ENCODE measurements around the gene CEP120. TPM values are rescaled to one million over a fixed set of nuclear protein-coding genes. Genes with fewer than 3 reads are reported as not detected.

CEP120 gene
- total and polyA plus RNA-seq, 4 experiments from 2014 or later, result 18.8 to 70.1 (median 50.5) TPM

DNA sequence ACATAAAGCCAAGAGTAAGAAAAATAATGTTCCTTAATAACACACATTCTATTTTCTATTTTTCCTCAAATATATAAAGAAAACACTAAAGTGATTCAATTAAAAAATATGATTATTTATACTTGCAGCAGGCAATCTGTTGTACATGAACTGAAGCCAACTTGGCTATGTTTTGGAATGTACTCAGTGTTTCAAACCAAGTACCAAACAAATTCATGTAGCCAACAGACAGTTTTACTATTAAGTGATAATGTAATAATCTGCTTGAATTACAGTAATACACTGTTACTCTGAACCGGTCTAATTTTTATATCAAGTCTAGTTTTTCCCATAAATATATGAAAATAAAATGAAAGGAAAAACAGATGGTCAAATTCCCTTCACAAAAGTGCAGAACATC is 58.0 kb downstream of the CEP120 start:
- Histone ChIP-seq H3K9me3 (ENCODE audit: control insufficient read depth in 1 of 2, low read length in 2 of 2) (no peaks in the 10 kb centered on the region), H3K4me1 (ENCODE audit: insufficient read depth, low read length) (no peaks in the 10 kb centered on the region), H3K27ac (ENCODE audit: low read depth, low read length) (no peak overlapping the region), H3K36me3 (ENCODE audit: insufficient read depth, low read length) (peaks cover 32% of the 10 kb centered on the region), H3K4me3 (ENCODE audit: low read length in 2 of 2) (no peak overlapping the region), H3K27me3 (ENCODE audit: insufficient read depth, low read length) (no peaks in the 10 kb centered on the region)
- no peak overlapping the region for H3K4me3 Mint-ChIP-seq
- DNase-seq, result no peak
- no peak overlapping the region for H3K27ac Mint-ChIP-seq
- no peaks in the 10 kb centered on the region for H3K27me3 Mint-ChIP-seq
- ChIA-PET CTCF (ENCODE audit: partially characterized antibody) (no interaction called here), POLR2A (ENCODE audit: partially characterized antibody) (no interaction called here)
- H3K4me1 Mint-ChIP-seq, result peaks cover 0 to 7% (median 2%) of the 10 kb centered on the region in 4 donors
- no peaks in the 10 kb centered on the region for H3K9me3 Mint-ChIP-seq
- intact Hi-C loops (cut with micrococcal nuclease), result loop anchor here (5.0 kb wide), 1 partner anchor 468 kb away; no protein-coding TSS in a partner anchor
- H3K36me3 Mint-ChIP-seq, result peaks cover 45 to 71% of the 10 kb centered on the region in 2 donors

DNA sequence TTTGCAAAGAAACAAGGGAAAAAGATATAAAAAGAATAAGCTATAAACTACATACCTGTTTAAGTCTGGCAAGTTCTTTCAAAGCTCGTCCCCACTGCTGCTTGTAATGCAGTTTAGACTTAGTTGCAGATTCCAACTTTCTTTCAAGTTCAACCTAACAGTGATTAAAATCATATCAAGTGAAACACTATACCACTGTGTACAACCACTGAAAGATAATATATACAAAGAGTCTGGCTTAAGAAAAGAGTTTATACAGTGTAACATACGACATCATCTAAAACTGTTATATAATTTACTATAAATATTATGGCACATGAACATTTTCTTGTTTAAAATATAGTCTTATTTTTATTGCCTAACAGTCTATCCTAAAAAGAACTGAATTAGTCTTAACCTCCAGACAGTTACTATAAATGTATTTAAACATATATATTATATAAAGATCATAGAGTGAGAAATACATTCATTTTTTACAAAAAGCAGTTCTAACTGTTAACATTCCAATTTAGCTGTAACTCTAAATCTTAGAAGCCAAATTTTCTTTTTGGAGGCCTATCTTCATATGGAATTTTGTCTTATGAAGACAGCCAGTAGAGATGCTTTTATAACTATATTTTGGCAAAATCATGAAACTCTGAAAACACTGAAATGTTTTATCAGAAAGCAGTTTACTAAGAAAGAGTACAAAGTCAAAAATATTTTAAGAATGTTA is 58.6 kb downstream of the CEP120 start:
- Histone ChIP-seq H3K27me3 (ENCODE audit: insufficient read depth, low read length) (no peaks in the 10 kb centered on the region), H3K36me3 (ENCODE audit: insufficient read depth, low read length) (peaks cover 32% of the 10 kb centered on the region), H3K9me3 (ENCODE audit: control insufficient read depth in 1 of 2, low read length in 2 of 2) (no peaks in the 10 kb centered on the region), H3K27ac (ENCODE audit: low read depth, low read length) (no peak overlapping the region), H3K4me1 (ENCODE audit: insufficient read depth, low read length) (no peaks in the 10 kb centered on the region), H3K4me3 (ENCODE audit: low read length in 2 of 2) (no peak overlapping the region)
- H3K36me3 Mint-ChIP-seq, result peaks cover 48 to 71% of the 10 kb centered on the region in 2 donors
- intact Hi-C loops (cut with micrococcal nuclease), result loop anchor here (5.0 kb wide), 1 partner anchor 467 kb away; no protein-coding TSS in a partner anchor
- ChIA-PET POLR2A (ENCODE audit: partially characterized antibody) (no interaction called here), CTCF (ENCODE audit: partially characterized antibody) (no interaction called here)
- no peak overlapping the region for H3K27ac Mint-ChIP-seq
- H3K4me3 Mint-ChIP-seq, result no peak overlapping the region
- H3K9me3 Mint-ChIP-seq, result no peaks in the 10 kb centered on the region
- peaks cover 0 to 3% (median 2%) of the 10 kb centered on the region in 4 donors for H3K4me1 Mint-ChIP-seq
- no peaks in the 10 kb centered on the region for H3K27me3 Mint-ChIP-seq
- no peak for DNase-seq

GRCh38 chr5:123360910-123361309 is 62.3 kb downstream of the CEP120 start:
- H3K4me3 ChIP-seq (ENCODE audit: low read length in 2 of 2), result no peak overlapping the region
- Mint-ChIP-seq H3K4me1 (peaks cover 0 to 2% (median 0%) of the 10 kb centered on the region in 4 donors), H3K36me3 (peaks cover 69 to 70% of the 10 kb centered on the region in 2 donors), H3K9me3 (peaks cover 0 to 8% (median 2%) of the 10 kb centered on the region in 8 donors), H3K4me3 (no peak overlapping the region), H3K27me3 (no peaks in the 10 kb centered on the region), H3K27ac (no peak overlapping the region)
- no peaks in the 10 kb centered on the region for H3K27me3 ChIP-seq (ENCODE audit: insufficient read depth, low read length)
- ChIA-PET CTCF (ENCODE audit: partially characterized antibody) (interaction anchor here (1.6 kb wide), 1 partner anchor 9 kb away, joined by 4 read pairs; no protein-coding TSS in a partner anchor), POLR2A (ENCODE audit: partially characterized antibody) (no interaction called here)
- peaks cover 44% of the 10 kb centered on the region for H3K36me3 ChIP-seq (ENCODE audit: insufficient read depth, low read length)
- intact Hi-C loops (cut with micrococcal nuclease), result no loop called here
- H3K4me1 ChIP-seq (ENCODE audit: insufficient read depth, low read length), result no peaks in the 10 kb centered on the region
- DNase-seq, result no peak
- H3K9me3 ChIP-seq (ENCODE audit: control insufficient read depth in 1 of 2, low read length in 2 of 2), result no peaks in the 10 kb centered on the region
- H3K27ac ChIP-seq (ENCODE audit: low read depth, low read length), result no peak overlapping the region

DNA sequence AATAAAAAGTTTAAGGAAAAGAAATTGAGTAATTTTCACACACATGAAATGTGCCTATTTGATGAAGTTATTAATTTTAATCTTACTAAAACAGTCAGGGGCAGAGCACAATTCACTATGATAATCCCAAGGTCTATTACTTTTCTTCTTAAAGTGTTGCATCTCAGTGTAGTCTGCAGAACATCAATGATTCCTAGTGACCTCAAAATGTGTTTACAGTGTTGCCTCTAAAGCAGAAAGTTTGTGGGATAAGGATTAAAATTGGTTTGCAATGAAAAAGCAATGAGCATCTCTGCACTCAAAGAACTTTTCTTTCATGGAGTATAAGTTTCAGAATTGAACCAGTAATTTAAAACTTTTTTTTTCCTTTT is 63.0 kb downstream of the CEP120 start:
- Mint-ChIP-seq H3K4me1 (peaks cover 0 to 2% (median 0%) of the 10 kb centered on the region in 4 donors), H3K27me3 (no peaks in the 10 kb centered on the region), H3K36me3 (peaks cover 64 to 73% of the 10 kb centered on the region in 2 donors), H3K27ac (no peak overlapping the region), H3K9me3 (peaks cover 0 to 8% (median 2%) of the 10 kb centered on the region in 8 donors), H3K4me3 (no peak overlapping the region)
- POLR2A ChIA-PET (ENCODE audit: partially characterized antibody), result no interaction called here
- Histone ChIP-seq H3K4me1 (ENCODE audit: insufficient read depth, low read length) (no peaks in the 10 kb centered on the region), H3K27ac (ENCODE audit: low read depth, low read length) (no peak overlapping the region), H3K9me3 (ENCODE audit: control insufficient read depth in 1 of 2, low read length in 2 of 2) (no peaks in the 10 kb centered on the region), H3K27me3 (ENCODE audit: insufficient read depth, low read length) (no peaks in the 10 kb centered on the region), H3K36me3 (ENCODE audit: insufficient read depth, low read length) (peaks cover 39% of the 10 kb centered on the region), H3K4me3 (ENCODE audit: low read length in 2 of 2) (no peak overlapping the region)
- DNase-seq, result no peak
- CTCF ChIA-PET (ENCODE audit: partially characterized antibody), result no interaction called here
- intact Hi-C loops (cut with micrococcal nuclease), result no loop called here

- H3K36me3 ChIP-seq (ENCODE audit: insufficient read depth, low read length), result peaks cover 38% of the 10 kb centered on the region
- H3K27ac ChIP-seq (ENCODE audit: low read depth, low read length), result no peak overlapping the region
- no peaks in the 10 kb centered on the region for H3K9me3 ChIP-seq (ENCODE audit: control insufficient read depth in 1 of 2, low read length in 2 of 2)
- H3K9me3 Mint-ChIP-seq, result peaks cover 0 to 8% (median 2%) of the 10 kb centered on the region in 8 donors
- no peaks in the 10 kb centered on the region for H3K4me1 ChIP-seq (ENCODE audit: insufficient read depth, low read length)
- H3K4me1 Mint-ChIP-seq, result peaks cover 0 to 2% (median 0%) of the 10 kb centered on the region in 4 donors
- no peak overlapping the region for H3K4me3 ChIP-seq (ENCODE audit: low read length in 2 of 2)
- no peak for DNase-seq
- peaks cover 63 to 74% of the 10 kb centered on the region in 2 donors for H3K36me3 Mint-ChIP-seq
- no peaks in the 10 kb centered on the region for H3K27me3 ChIP-seq (ENCODE audit: insufficient read depth, low read length)
- intact Hi-C loops (cut with micrococcal nuclease), result no loop called here
- no peak overlapping the region for H3K4me3 Mint-ChIP-seq
- CTCF ChIA-PET (ENCODE audit: partially characterized antibody), result no interaction called here
- POLR2A ChIA-PET (ENCODE audit: partially characterized antibody), result no interaction called here
- H3K27me3 Mint-ChIP-seq, result no peaks in the 10 kb centered on the region
- H3K27ac Mint-ChIP-seq, result no peak overlapping the region
Observed at GRCh38 chr5:123359454-123360200, 63.6 kb downstream of the CEP120 start.

DNA sequence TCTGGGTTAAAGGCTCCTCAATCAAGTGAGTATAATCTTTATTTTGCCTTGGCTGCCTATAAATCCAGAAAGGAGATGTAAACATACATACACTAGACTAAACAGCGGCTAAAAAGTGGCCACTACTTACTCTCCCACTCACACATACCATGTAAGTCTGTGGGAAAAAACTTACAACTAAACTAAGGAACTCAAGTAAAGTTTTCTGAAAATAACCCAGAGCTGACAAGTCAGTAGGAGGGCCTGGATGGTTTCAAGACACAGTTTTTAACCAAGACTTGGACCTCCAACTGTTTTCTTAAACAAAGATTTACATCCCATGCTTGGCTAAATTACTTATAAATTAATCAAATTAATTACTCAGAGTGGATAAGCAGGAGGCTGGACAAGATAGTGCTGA is 64.5 kb downstream of the CEP120 start:
- Histone ChIP-seq H3K4me3 (ENCODE audit: low read length in 2 of 2) (no peak overlapping the region), H3K36me3 (ENCODE audit: insufficient read depth, low read length) (peaks cover 37% of the 10 kb centered on the region), H3K27ac (ENCODE audit: low read depth, low read length) (no peak overlapping the region), H3K9me3 (ENCODE audit: control insufficient read depth in 1 of 2, low read length in 2 of 2) (no peaks in the 10 kb centered on the region), H3K27me3 (ENCODE audit: insufficient read depth, low read length) (no peaks in the 10 kb centered on the region), H3K4me1 (ENCODE audit: insufficient read depth, low read length) (no peaks in the 10 kb centered on the region)
- ChIA-PET POLR2A (ENCODE audit: partially characterized antibody) (no interaction called here), CTCF (ENCODE audit: partially characterized antibody) (no interaction called here)
- H3K9me3 Mint-ChIP-seq, result peaks cover 0 to 8% (median 2%) of the 10 kb centered on the region in 8 donors
- H3K4me3 Mint-ChIP-seq, result no peak overlapping the region
- peaks cover 0 to 2% (median 0%) of the 10 kb centered on the region in 4 donors for H3K4me1 Mint-ChIP-seq
- peaks cover 58 to 70% of the 10 kb centered on the region in 2 donors for H3K36me3 Mint-ChIP-seq
- intact Hi-C loops (cut with micrococcal nuclease), result no loop called here
- DNase-seq, result no peak
- H3K27ac Mint-ChIP-seq, result no peak overlapping the region
- H3K27me3 Mint-ChIP-seq, result no peaks in the 10 kb centered on the region

- CTCF ChIA-PET (ENCODE audit: partially characterized antibody), result no interaction called here
- H3K9me3 ChIP-seq (ENCODE audit: control insufficient read depth in 1 of 2, low read length in 2 of 2), result no peaks in the 10 kb centered on the region
- no peak overlapping the region for H3K4me3 ChIP-seq (ENCODE audit: low read length in 2 of 2)
- H3K4me1 ChIP-seq (ENCODE audit: insufficient read depth, low read length), result no peaks in the 10 kb centered on the region
- H3K9me3 Mint-ChIP-seq, result peaks cover 0 to 8% (median 3%) of the 10 kb centered on the region in 8 donors
- peaks cover 0 to 2% (median 0%) of the 10 kb centered on the region in 4 donors for H3K4me1 Mint-ChIP-seq
- H3K27me3 ChIP-seq (ENCODE audit: insufficient read depth, low read length), result no peaks in the 10 kb centered on the region
- H3K27ac ChIP-seq (ENCODE audit: low read depth, low read length), result no peak overlapping the region
- H3K4me3 Mint-ChIP-seq, result no peak overlapping the region
- H3K27ac Mint-ChIP-seq, result no peak overlapping the region
- POLR2A ChIA-PET (ENCODE audit: partially characterized antibody), result no interaction called here
- peaks cover 58 to 70% of the 10 kb centered on the region in 2 donors for H3K36me3 Mint-ChIP-seq
- intact Hi-C loops (cut with micrococcal nuclease), result no loop called here
- no peaks in the 10 kb centered on the region for H3K27me3 Mint-ChIP-seq
- no peak for DNase-seq
- H3K36me3 ChIP-seq (ENCODE audit: insufficient read depth, low read length), result peaks cover 33% of the 10 kb centered on the region
Observed at GRCh38 chr5:123358304-123358703, 64.9 kb downstream of the CEP120 start.
